K562 (cell line): ENCODE measurements around the gene TEX28. TPM values are rescaled to one million over a fixed set of nuclear protein-coding genes. Genes with fewer than 3 reads are reported as not detected.

Experiments used
- CBFB ChIP-seq: sonication (generic); formaldehyde crosslinking; IDR thresholded peaks from 2 replicates; pipeline ENCODE4 v1.4.0; 2020; ENCODE audit warnings: mild to moderate bottlenecking, missing genetic modification reagents
- CBX5 ChIP-seq: IDR thresholded peaks from 2 replicates; pipeline ENCODE4 v1.6.1; 2014; ENCODE audit warnings: low read depth, borderline replicate concordance
- COPS2 ChIP-seq: fragments of 450-650 bp; conservative IDR thresholded peaks from 2 replicates; pipeline ENCODE4 v1.6.1; 2016; ENCODE audit warnings: mild to moderate bottlenecking, moderate library complexity
- CTBP1 ChIP-seq: fragments of 450-650 bp; IDR thresholded peaks from 2 replicates; pipeline ENCODE4 v1.6.1; 2016; ENCODE audit warnings: borderline replicate concordance
- DMBX1 ChIP-seq: fragments of 250-450 bp; sonication (Bioruptor Pico); IDR thresholded peaks from 2 replicates; pipeline ENCODE4 v1.8.0; 2022; ENCODE audit warnings: inconsistent platforms, mild to moderate bottlenecking, moderate library complexity, borderline replicate concordance
- EP400 ChIP-seq: fragments of 450-650 bp; IDR thresholded peaks from 2 replicates; pipeline ENCODE4 v1.6.1; 2017; ENCODE audit warnings: antibody characterized with exemption, mild to moderate bottlenecking, moderate library complexity
- HOXB6 ChIP-seq: fragments of 250-450 bp; sonication (Bioruptor Pico); IDR thresholded peaks from 2 replicates; pipeline ENCODE4 v1.5.1; 2022; ENCODE audit warnings: mild to moderate bottlenecking, borderline replicate concordance
- MEIS2 ChIP-seq: fragments of 450-650 bp; IDR thresholded peaks from 2 replicates; pipeline ENCODE4 v1.6.1; 2014; ENCODE audit warnings: mild to moderate bottlenecking; ENCODE audit not compliant: partially characterized antibody
- NCOA1 ChIP-seq: fragments of 450-650 bp; IDR thresholded peaks from 2 replicates; pipeline ENCODE4 v1.6.1; 2016; ENCODE audit warnings: low read depth
- NR1H2 ChIP-seq: sonication (generic); formaldehyde crosslinking; IDR thresholded peaks from 2 replicates; pipeline ENCODE4 v1.4.0; 2020; ENCODE audit warnings: mild to moderate bottlenecking, missing genetic modification reagents
- NR4A1 ChIP-seq, 2 experiments: fragments of 250-450 bp in 1 of 2; fragments of 450-650 bp in 1 of 2; sonication (Bioruptor Pico) in 1 of 2; IDR thresholded peaks; 2 replicates each; pipeline versions ENCODE4 v1.4.0 to v1.6.1; 2016 to 2020; ENCODE audit warnings: mild to moderate bottlenecking in 2 of 2, missing compliant biosample characterization in 1 of 2, missing genetic modification characterization in 1 of 2, moderate library complexity in 1 of 2
- RAD21 ChIP-seq, 2 experiments: fragments of 250-450 bp in 1 of 2; fragments of 450-650 bp in 1 of 2; sonication (Bioruptor Pico) in 1 of 2; formaldehyde crosslinking in 1 of 2; IDR thresholded peaks in 1 of 2; conservative IDR thresholded peaks in 1 of 2; 2 replicates each; pipeline versions ENCODE4 v1.4.0 to v1.8.0; 2020 to 2022; ENCODE audit warnings: mild to moderate bottlenecking in 2 of 2, moderate library complexity in 1 of 2
- RBFOX2 ChIP-seq: fragments of 200-400 bp; formaldehyde crosslinking; IDR thresholded peaks from 2 replicates; pipeline ENCODE4 v1.6.1; 2017; ENCODE audit warnings: low read depth, mild to moderate bottlenecking, low read length, moderate library complexity
- RHOXF2B ChIP-seq: fragments of 250-450 bp; sonication (Bioruptor Pico); conservative IDR thresholded peaks from 2 replicates; pipeline ENCODE4 v1.5.1; 2021
- SAP30 ChIP-seq: fragments of 200-600 bp; sonication (generic); IDR thresholded peaks from 2 replicates; pipeline ENCODE4 v1.6.1; 2012; ENCODE audit warnings: borderline replicate concordance, low read depth, mild to moderate bottlenecking, moderate library complexity, low read length, control low read depth, inconsistent platforms; ENCODE audit not compliant: insufficient read depth, poor library complexity, severe bottlenecking
- SMC3 ChIP-seq: conservative IDR thresholded peaks from 2 replicates; pipeline ENCODE4 v1.6.1; 2011; ENCODE audit warnings: low read depth, low read length, improper control_type of control experiment; ENCODE audit not compliant: insufficient read depth
- TFAM ChIP-seq: fragments of 250-450 bp; sonication (Bioruptor Pico); conservative IDR thresholded peaks from 2 replicates; pipeline ENCODE4 v1.5.0; 2021; ENCODE audit warnings: mild to moderate bottlenecking, moderate library complexity
- ZNF217 ChIP-seq: sonication (generic); formaldehyde crosslinking; IDR thresholded peaks from 2 replicates; pipeline ENCODE4 v1.8.0; 2022; ENCODE audit warnings: mild to moderate bottlenecking, missing genetic modification reagents
- ZNF24 ChIP-seq: fragments of 450-650 bp; IDR thresholded peaks from 2 replicates; pipeline ENCODE4 v1.6.1; 2016
- ZNF354B ChIP-seq: fragments of 250-450 bp; sonication (Bioruptor Pico); IDR thresholded peaks from 2 replicates; pipeline ENCODE4 v1.4.0; 2020
- ZNF408 ChIP-seq: fragments of 250-450 bp; sonication (Bioruptor Pico); IDR thresholded peaks from 2 replicates; pipeline ENCODE4 v1.4.0; 2020; ENCODE audit warnings: low read depth, mild to moderate bottlenecking, moderate library complexity
- ZNF445 ChIP-seq: fragments of 250-450 bp; sonication (Bioruptor Pico); IDR thresholded peaks from 2 replicates; pipeline ENCODE4 v1.4.0; 2020; ENCODE audit warnings: low read depth, mild to moderate bottlenecking, moderate library complexity
- polyA plus RNA-seq, 8 experiments: library from polyadenylated mRNA; depleted of rRNA in 4 of 8; stranded (reverse) in 5 of 8; unstranded in 3 of 8; fragments of >200 nt; fragmentation: Nextera tagmentation in 2 of 8; fragmentation: Illumina TruSeq in 1 of 8; extraction: Ambion mirVana in 2 of 8; extraction: Trizol in 1 of 8; gene quantifications; 2 replicates each; pipeline versions ENCODE4 v1.2.1 to v1.2.3, GENCODE V29; 2011 to 2014; ENCODE audit warnings: inconsistent platforms in 1 of 8, missing spikeins in 1 of 8
- total RNA-seq, 7 experiments: library from RNA; depleted of rRNA in 6 of 7; stranded (reverse); fragments of >200 nt in 6 of 7; fragmentation: Illumina TruSeq in 2 of 7; extraction: Trizol in 2 of 7; gene quantifications; 2 replicates each; pipeline versions ENCODE4 v1.2.1 to v1.2.3, GENCODE V29; 2011 to 2021; ENCODE audit warnings: low replicate concordance in 1 of 7
- TF ChIP-seq, protein P1 (sequence below), 2 experiments: IDR thresholded peaks in 1 of 2; conservative IDR thresholded peaks in 1 of 2; 2 replicates each; pipeline ENCODE4 v1.6.1; 2016; ENCODE audit warnings: low read depth in 2 of 2, mild to moderate bottlenecking in 1 of 2, missing compliant biosample characterization in 1 of 2, missing genetic modification characterization in 1 of 2, moderate library complexity in 1 of 2
- TF ChIP-seq, protein P2 (sequence below): fragments of 450-650 bp; IDR thresholded peaks from 2 replicates; pipeline ENCODE4 v1.6.1; 2016

Gene TEX28
- total and polyA plus RNA-seq, 9 of the 15 experiments (the other 6 are each of a cell fraction or from before 2014, with no cell fraction given) = not detected

DNA sequence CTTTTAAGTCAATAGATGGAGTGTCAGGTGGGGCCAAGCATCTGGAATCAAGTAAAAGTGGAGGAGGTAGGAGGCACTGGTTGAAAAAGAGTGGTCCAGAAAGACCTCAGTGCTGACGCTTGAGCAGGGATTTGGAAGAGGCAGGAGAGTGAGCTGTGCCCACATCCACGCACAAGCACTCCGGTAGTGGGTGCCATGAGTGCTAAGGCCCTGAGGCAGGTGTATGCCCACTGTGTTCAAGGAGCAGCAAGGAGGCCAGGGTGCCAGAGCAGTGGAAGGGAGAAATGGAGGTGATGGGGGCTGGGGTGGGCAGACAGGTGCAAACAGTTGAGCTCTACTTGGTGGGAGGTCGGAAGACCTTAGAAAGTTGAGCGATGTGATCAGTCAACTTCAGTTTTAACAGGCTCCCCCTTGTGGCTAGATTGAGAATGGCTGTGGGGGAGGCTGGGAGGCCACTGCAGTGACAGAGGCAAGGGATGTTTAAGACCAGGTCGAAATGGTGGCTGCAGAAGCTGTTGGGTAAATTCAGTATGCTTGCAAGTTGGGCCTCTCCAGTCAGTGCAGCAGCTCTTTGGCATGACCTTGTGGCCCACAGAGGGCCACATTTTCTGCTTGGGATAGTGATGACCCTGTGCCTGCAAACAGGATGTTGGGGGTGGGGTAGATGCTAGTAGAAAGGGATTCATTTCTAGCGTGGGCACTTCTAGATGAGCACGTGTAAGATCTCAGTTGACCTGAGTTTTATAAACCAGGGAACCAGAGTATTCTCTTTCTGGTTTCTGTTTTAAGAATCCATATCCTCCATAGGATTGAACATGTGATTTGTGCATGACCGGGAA is 13.4 kb upstream of the TEX28 start (continued):
- no peak for TF ChIP-seq RBFOX2
- no peak for TF ChIP-seq ZNF217
- TF ChIP-seq TFAM (CRISPR knock-in tag) = no peak
- TF ChIP-seq ZNF354B = no peak
- no peak for TF ChIP-seq HOXB6 (CRISPR knock-in tag)
- peak; percentile 58 to 68 for TF ChIP-seq RAD21 (CRISPR knock-in tag; conservative IDR thresholded peaks at IDR 0.05 in 1 of 2, IDR thresholded peaks at IDR 0.05 in 1 of 2)
- TF ChIP-seq NR1H2 = no peak
- TF ChIP-seq ZNF445 (CRISPR knock-in tag) = no peak
- no peak for TF ChIP-seq COPS2
- no peak for TF ChIP-seq EP400
- TF ChIP-seq, protein P1, sequence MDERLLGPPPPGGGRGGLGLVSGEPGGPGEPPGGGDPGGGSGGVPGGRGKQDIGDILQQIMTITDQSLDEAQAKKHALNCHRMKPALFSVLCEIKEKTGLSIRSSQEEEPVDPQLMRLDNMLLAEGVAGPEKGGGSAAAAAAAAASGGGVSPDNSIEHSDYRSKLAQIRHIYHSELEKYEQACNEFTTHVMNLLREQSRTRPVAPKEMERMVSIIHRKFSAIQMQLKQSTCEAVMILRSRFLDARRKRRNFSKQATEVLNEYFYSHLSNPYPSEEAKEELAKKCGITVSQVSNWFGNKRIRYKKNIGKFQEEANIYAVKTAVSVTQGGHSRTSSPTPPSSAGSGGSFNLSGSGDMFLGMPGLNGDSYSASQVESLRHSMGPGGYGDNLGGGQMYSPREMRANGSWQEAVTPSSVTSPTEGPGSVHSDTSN (CRISPR knock-in tag; IDR thresholded peaks at IDR 0.05; ENCODE audit: low read depth) = no peak
- TF ChIP-seq, protein P1 (tag; conservative IDR thresholded peaks at IDR 0.05; ENCODE audit: low read depth) = 0 out of 2 replicates have a peak, but pooled peaks have one; percentile 26
- TF ChIP-seq NR4A1 (CRISPR knock-in tag; IDR thresholded peaks at IDR 0.05) = no peak
- no peak for TF ChIP-seq NR4A1 (tag; IDR thresholded peaks at IDR 0.05)
- TF ChIP-seq MEIS2 = peak; percentile 54
- TF ChIP-seq SMC3 = peak; percentile 53
- TF ChIP-seq DMBX1 (CRISPR knock-in tag) = peak; percentile 36; the same call in 1 of the 2 replicates
- TF ChIP-seq SAP30 = no peak
- no peak for TF ChIP-seq ZNF24
- TF ChIP-seq CTBP1 = 0 out of 2 replicates have a peak, but pooled peaks have one; percentile 30
- TF ChIP-seq NCOA1 = no peak
- no peak for TF ChIP-seq CBX5
- TF ChIP-seq, protein P2, sequence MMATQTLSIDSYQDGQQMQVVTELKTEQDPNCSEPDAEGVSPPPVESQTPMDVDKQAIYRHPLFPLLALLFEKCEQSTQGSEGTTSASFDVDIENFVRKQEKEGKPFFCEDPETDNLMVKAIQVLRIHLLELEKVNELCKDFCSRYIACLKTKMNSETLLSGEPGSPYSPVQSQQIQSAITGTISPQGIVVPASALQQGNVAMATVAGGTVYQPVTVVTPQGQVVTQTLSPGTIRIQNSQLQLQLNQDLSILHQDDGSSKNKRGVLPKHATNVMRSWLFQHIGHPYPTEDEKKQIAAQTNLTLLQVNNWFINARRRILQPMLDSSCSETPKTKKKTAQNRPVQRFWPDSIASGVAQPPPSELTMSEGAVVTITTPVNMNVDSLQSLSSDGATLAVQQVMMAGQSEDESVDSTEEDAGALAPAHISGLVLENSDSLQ = 0 out of 2 replicates have a peak, but pooled peaks have one; percentile 41
- TF ChIP-seq CBFB (CRISPR knock-in tag) = no peak
- no peak for TF ChIP-seq ZNF408 (CRISPR knock-in tag)
- TF ChIP-seq RHOXF2B = no peak
